ENCODE measurements around the gene COX4I2.

Gene COX4I2

GRCh38 chr20:31681128-31681727 is 43.5 kb downstream of the COX4I2 start:
- DNase-seq = no peak
- Histone ChIP-seq H3K27me3 (no peaks in the 10 kb centered on the region), H3K4me1 (peaks cover 0 to 94% (median 55%) of the 10 kb centered on the region in 4 donors), H3K36me3 (peaks cover 0 to 25% (median 8%) of the 10 kb centered on the region in 3 donors), H3K4me3 (no peak overlapping the region), H3K27ac (peak overlapping the region in 1 of 2 donors; percentile 1), H3K9me3 (no peaks in the 10 kb centered on the region)
- intact Hi-C loops (cut with DNase I; ENCODE audit: low total_unique reads) = no loop called here
- TF ChIP-seq CTCF (IDR thresholded peaks at IDR 0.05) = no peak

- peak overlapping the region in 1 of 2 donors; percentile 1 for H3K27ac ChIP-seq
- DNase-seq = no peak
- no peaks in the 10 kb centered on the region for H3K9me3 ChIP-seq
- no peak overlapping the region for H3K4me3 ChIP-seq
- H3K4me1 ChIP-seq = peaks cover 0 to 94% (median 51%) of the 10 kb centered on the region in 4 donors
- TF ChIP-seq CTCF (IDR thresholded peaks at IDR 0.05) = no peak
- H3K36me3 ChIP-seq = peaks cover 5 to 30% (median 8%) of the 10 kb centered on the region in 3 donors
- intact Hi-C loops (cut with DNase I; ENCODE audit: low total_unique reads) = no loop called here
- H3K27me3 ChIP-seq = no peaks in the 10 kb centered on the region
These were observed 44.1 kb downstream of the COX4I2 start for GRCh38 chr20:31681769-31682168.

GRCh38 chr20:31682352-31682751 is 44.6 kb downstream of the COX4I2 start:
- DNase-seq = no peak
- Histone ChIP-seq H3K4me3 (no peak overlapping the region), H3K9me3 (no peaks in the 10 kb centered on the region), H3K36me3 (peaks cover 8 to 36% (median 11%) of the 10 kb centered on the region in 3 donors), H3K27ac (peak overlapping the region in 1 of 2 donors; percentile 1), H3K27me3 (no peaks in the 10 kb centered on the region), H3K4me1 (peaks cover 0 to 89% (median 51%) of the 10 kb centered on the region in 4 donors)
- intact Hi-C loops (cut with DNase I; ENCODE audit: low total_unique reads) = no loop called here
- TF ChIP-seq CTCF (IDR thresholded peaks at IDR 0.05) = no peak

- H3K27ac ChIP-seq = peak overlapping the region in 1 of 2 donors; percentile 20
- peaks cover 0 to 88% (median 47%) of the 10 kb centered on the region in 4 donors for H3K4me1 ChIP-seq
- H3K27me3 ChIP-seq = no peaks in the 10 kb centered on the region
- peaks cover 4 to 37% (median 11%) of the 10 kb centered on the region in 3 donors for H3K36me3 ChIP-seq
- intact Hi-C loops (cut with DNase I; ENCODE audit: low total_unique reads) = no loop called here
- H3K4me3 ChIP-seq = no peak overlapping the region
- H3K9me3 ChIP-seq = no peaks in the 10 kb centered on the region
- TF ChIP-seq CTCF (IDR thresholded peaks at IDR 0.05) = no peak
- DNase-seq = no peak
These were observed 45.2 kb downstream of the COX4I2 start for GRCh38 chr20:31682927-31683326.

- no peaks in the 10 kb centered on the region for H3K9me3 ChIP-seq
- peaks cover 0 to 76% (median 34%) of the 10 kb centered on the region in 4 donors for H3K4me1 ChIP-seq
- no peaks in the 10 kb centered on the region for H3K27me3 ChIP-seq
- DNase-seq = no peak
- H3K27ac ChIP-seq = no peak overlapping the region
- no peak for TF ChIP-seq CTCF (IDR thresholded peaks at IDR 0.05)
- H3K36me3 ChIP-seq = peaks cover 0 to 34% (median 18%) of the 10 kb centered on the region in 3 donors
- no peak overlapping the region for H3K4me3 ChIP-seq
- intact Hi-C loops (cut with DNase I; ENCODE audit: low total_unique reads) = no loop called here
These were observed 46.7 kb downstream of the COX4I2 start for GRCh38 chr20:31684153-31685015.
